GM06990 (cell line): ENCODE data around the gene FBXO44.

Experiments
- DNase-seq: peaks from one replicate; pipeline ENCODE4 v3.0.0-alpha.2; 2011; ENCODE audit not compliant: insufficient read length; ENCODE audit errors: extremely low read depth
- H3K27me3 ChIP-seq: replicated peaks from 2 replicates; pipeline ENCODE4 v1.6.0; 2011; ENCODE audit warnings: low read length; ENCODE audit not compliant: control insufficient read depth, insufficient read depth
- H3K36me3 ChIP-seq: 2 replicates; pipeline ENCODE4 v1.5.1; 2011; ENCODE audit warnings: low read length; ENCODE audit not compliant: control insufficient read depth, insufficient read depth
- H3K4me3 ChIP-seq: replicated peaks from 2 replicates; pipeline ENCODE4 v1.5.1; 2011; ENCODE audit warnings: low read depth, mild to moderate bottlenecking, control low read depth, low read length
- CTCF ChIP-seq: IDR thresholded peaks from 2 replicates; pipeline ENCODE4 v1.5.1; 2011; ENCODE audit warnings: low read length, control low read depth, mild to moderate bottlenecking, inconsistent platforms; ENCODE audit not compliant: insufficient read depth, poor library complexity, severe bottlenecking

FBXO44 gene

DNA sequence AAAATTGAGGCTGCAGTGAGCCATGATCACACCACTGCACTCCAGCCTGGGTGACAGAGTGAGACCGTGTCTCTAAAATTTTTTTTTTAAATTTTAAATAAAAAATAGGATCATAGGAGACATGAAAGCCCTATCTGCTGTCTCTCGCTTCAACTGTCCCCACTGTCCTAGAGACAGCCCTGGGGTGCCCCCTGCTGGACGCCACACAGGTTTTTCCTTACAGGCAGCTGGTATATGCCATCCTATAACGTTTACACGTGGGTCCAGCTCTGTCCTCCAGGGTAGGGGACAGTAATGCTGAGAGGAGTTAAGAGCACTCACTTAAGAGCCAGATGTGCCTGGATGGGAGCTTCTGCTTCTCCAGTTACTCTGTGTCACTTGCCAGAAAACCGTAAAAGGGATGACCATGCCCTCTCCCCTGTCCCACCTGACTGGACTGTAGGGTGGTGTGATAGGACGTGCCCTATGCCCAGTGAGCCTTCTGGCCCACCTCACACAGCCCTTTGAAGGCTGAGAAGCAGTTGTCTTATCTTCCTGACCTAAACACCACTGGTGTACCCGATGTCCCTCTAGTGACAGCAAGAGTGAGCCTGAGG is 8.9 kb upstream of the FBXO44 start:
- peak; percentile 83 for TF ChIP-seq CTCF
- DNase-seq = no peak

GRCh38 chr1:11646317-11646716 is 8.4 kb upstream of the FBXO44 start:
- H3K4me3 ChIP-seq = no peak overlapping the region
- no peak for TF ChIP-seq CTCF
- DNase-seq = no peak
- H3K27me3 ChIP-seq = no peaks in the 10 kb centered on the region; the same call in 1 of the 2 replicates
- H3K36me3 ChIP-seq = no peaks in the 10 kb centered on the region

More for the DNA sequence above, 8.9 kb upstream of the FBXO44 start:
- no peaks in the 10 kb centered on the region; the same call in 1 of the 2 replicates for H3K27me3 ChIP-seq
- no peaks in the 10 kb centered on the region for H3K36me3 ChIP-seq
- no peak overlapping the region for H3K4me3 ChIP-seq

DNA sequence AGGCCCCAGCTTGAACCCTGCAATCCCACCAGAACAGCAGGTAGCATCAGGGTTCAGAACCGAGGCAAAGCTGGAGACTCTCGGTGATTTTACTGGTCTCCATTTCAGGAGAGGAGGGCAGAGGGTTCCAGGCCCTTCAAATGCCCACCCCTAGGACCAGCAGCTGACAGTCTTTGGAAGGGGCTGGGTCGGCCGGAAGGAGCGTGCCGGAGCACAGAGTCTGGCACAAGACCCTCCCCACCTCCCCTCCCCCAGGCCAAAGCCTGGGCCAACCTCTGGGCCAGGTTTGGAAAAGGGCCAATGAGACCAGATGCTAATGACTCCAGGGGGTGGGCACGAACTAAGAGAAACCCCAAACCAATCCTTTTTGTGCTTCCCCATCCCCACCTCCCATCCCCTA is 7.3 kb upstream of the FBXO44 start:
- DNase-seq = no peak
- Histone ChIP-seq H3K27me3 (no peaks in the 10 kb centered on the region; the same call in 1 of the 2 replicates), H3K4me3 (no peak overlapping the region), H3K36me3 (no peaks in the 10 kb centered on the region)
- TF ChIP-seq CTCF = no peak

DNA sequence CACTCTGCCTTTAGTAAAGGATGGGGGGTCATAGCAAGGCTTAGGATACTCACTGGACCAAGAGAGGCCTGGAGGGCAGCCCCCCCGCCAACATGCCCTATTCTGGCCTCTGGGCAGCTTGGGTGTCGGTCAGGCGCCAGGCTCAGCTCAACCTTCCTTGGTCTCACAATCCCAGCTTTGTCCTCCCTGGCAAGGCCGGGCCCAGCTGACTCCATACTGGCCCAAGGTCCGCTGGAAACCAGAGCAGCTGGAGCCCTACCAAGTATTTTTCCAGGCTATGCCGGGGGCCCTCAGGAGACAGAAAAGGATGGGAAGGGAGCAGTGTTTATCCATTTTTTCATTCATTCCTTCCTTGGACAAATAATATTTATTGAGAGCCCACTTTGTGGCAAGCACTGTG is 6.6 kb upstream of the FBXO44 start:
- Histone ChIP-seq H3K36me3 (no peaks in the 10 kb centered on the region), H3K27me3 (no peaks in the 10 kb centered on the region; the same call in 1 of the 2 replicates), H3K4me3 (no peak overlapping the region)
- TF ChIP-seq CTCF = no peak
- DNase-seq = no peak

- no peak for TF ChIP-seq CTCF
- no peak overlapping the region for H3K4me3 ChIP-seq
- no peaks in the 10 kb centered on the region; the same call in 1 of the 2 replicates for H3K27me3 ChIP-seq
- no peak for DNase-seq
- no peaks in the 10 kb centered on the region for H3K36me3 ChIP-seq
These were observed 5.9 kb upstream of the FBXO44 start for GRCh38 chr1:11648732-11649158.

DNA sequence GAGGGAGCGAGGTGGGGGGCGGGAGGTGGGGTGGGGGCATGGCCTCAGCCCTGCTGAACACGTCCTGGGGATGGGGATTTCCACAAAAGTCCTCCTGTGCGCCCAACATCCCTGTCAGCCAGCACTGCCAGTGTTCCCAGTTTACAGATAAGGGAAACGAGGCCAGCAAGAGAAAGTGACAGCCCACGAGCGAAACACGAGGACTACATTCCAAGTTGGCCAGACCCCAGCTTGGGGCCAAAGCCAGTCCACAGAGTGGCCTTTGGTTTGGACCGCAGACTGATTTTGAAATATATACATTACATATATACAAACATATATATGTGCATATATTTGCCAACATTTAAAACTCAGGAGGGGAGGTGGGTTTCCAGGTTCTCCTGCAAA is 5.4 kb upstream of the FBXO44 start:
- H3K4me3 ChIP-seq = no peak overlapping the region
- DNase-seq = no peak
- no peaks in the 10 kb centered on the region for H3K36me3 ChIP-seq
- H3K27me3 ChIP-seq = no peaks in the 10 kb centered on the region; the same call in 1 of the 2 replicates
- no peak for TF ChIP-seq CTCF
